Measurements from ENCODE around the gene HOXB8.

DNA sequence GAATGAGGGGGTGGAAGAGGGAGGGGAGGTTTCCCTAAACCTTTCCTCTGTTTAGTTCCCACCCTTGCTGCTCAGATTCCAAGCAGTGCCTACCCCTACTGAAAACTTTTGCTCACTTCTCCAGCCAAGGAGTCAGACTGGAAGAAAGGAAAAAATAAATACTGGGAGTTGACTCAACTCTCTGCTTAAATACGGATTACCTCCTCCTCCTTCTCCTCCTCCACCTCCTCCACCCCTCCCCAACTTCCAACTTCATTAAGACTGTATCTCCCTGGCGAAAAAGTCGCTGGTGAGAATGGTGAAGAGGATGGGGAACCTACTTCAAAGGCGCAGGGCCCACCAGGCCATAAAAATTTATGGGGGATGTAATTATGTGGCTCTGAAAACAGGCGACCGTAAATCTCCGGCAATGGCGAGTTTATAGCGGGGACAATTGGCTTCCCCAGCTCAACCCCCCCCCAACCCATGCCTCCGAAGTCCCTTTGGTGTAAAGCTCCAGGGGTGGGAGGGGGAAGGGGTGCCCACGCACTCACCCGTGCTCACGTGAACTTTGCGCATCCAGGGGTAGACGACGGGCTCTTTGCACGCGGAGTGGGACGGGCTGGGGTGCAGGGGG, 37.7 kb downstream of the HOXB8 start:
- TF ChIP-seq, protein P1, sequence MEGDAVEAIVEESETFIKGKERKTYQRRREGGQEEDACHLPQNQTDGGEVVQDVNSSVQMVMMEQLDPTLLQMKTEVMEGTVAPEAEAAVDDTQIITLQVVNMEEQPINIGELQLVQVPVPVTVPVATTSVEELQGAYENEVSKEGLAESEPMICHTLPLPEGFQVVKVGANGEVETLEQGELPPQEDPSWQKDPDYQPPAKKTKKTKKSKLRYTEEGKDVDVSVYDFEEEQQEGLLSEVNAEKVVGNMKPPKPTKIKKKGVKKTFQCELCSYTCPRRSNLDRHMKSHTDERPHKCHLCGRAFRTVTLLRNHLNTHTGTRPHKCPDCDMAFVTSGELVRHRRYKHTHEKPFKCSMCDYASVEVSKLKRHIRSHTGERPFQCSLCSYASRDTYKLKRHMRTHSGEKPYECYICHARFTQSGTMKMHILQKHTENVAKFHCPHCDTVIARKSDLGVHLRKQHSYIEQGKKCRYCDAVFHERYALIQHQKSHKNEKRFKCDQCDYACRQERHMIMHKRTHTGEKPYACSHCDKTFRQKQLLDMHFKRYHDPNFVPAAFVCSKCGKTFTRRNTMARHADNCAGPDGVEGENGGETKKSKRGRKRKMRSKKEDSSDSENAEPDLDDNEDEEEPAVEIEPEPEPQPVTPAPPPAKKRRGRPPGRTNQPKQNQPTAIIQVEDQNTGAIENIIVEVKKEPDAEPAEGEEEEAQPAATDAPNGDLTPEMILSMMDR (IDR thresholded peaks at IDR 0.05) = no peak
- peak; percentile 93 for TF ChIP-seq EZH2 (IDR thresholded peaks at IDR 0.05)
